T47D (cell line): Measurements from ENCODE around the gene CTNNA2.

Source experiments
- DNase-seq, 2 experiments: peaks; one replicate each; pipeline versions ENCODE4 v3.0.0 to v3.0.0-alpha.2; 2011 to 2012; ENCODE audit warnings: low read depth in 1 of 2, low spot score in 1 of 2
- JUND ChIP-seq: IDR thresholded peaks from 2 replicates; pipeline ENCODE4 v1.6.1; 2012; ENCODE audit warnings: low read depth
- in situ Hi-C: cut with HindIII; loops from 2 replicates; pipeline ENCODE4 v1.10.0; 2016; ENCODE audit warnings: low sequenced_read_pairs, low pct_unique_long_range_greater_than_20kb

CTNNA2 gene

DNA sequence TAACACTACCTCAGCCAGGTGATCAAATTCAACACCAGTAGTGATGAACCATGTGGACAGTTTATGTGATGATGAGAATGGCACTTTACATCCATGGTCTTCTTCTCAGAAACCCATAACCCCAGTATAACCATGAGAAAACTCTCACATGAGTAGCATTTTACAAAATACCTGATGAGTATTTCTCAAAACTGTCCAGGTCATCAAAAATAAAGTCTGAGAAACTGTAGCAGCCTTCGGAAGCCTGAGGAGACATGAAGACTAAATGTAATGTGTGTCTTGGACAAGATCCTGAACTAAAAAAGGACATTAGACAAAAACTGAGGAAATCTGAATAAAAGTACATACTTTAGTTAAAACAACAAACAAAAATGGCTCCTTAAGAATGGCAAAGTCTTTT lies 108.9 kb downstream of the CTNNA2 start:
- in situ Hi-C loops: no loop called here
- no peak for TF ChIP-seq JUND
- DNase-seq: no peak

DNA sequence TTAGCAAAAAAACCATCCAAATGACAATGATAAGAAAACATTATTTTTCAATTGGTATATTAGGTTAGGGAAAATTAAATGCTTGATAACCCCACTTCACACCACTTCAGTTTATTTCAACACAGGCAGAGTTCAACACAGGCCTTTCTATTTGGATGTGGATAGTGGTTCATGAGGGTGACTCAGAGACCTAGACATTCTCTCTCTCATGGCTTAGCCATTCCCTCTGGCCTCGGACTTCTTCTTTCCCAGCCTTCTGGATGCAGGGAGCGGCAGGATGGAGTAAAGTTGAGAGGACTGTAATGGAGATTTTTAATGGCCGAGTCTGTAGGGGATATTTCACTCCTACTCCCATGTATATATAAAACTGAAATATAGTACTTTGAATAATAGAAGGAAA lies 109.7 kb downstream of the CTNNA2 start:
- in situ Hi-C loops: no loop called here
- TF ChIP-seq JUND: no peak
- DNase-seq: no peak

DNA sequence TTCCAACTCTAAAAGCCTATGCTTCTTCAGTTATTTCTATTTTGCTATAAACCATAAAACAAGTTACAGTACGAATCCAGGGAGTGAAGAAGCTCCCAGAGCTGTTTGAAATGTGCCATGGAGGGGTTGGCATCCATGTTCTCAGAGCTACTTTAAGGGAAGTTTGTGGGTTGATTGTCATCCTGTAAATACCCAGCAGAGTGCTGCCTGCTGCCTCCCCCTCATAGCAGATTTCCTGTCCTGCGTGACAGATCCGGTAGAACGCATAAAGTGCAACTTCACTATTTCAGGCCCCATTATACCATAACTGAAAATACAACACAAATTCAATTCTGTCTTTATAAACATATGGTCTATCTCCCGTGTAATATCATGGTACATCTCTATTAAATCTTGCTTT lies 114.4 kb downstream of the CTNNA2 start:
- no peak for TF ChIP-seq JUND
- in situ Hi-C loops: no loop called here
- DNase-seq: no peak

DNA sequence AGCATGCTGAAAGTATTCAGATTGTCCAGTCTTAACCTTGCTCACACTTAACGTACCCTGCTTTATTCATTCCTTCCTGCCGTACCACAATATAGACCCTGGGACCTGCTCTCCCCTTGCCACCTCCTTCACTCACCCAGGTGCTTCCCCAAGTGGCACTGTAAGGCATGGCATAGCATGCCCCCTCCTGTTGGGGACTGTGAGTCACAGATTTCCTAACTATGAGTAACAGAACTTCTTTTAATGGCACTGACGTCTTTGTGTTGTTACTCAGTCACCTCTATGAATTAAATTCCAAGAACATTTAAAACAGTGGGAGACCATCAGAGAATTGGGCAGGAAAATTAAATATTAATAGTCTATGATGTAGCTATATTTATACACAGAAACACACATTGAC lies 117.2 kb downstream of the CTNNA2 start:
- TF ChIP-seq JUND: no peak
- in situ Hi-C loops: no loop called here
- DNase-seq: peak in 1 of 2 experiments; percentile 1

DNA sequence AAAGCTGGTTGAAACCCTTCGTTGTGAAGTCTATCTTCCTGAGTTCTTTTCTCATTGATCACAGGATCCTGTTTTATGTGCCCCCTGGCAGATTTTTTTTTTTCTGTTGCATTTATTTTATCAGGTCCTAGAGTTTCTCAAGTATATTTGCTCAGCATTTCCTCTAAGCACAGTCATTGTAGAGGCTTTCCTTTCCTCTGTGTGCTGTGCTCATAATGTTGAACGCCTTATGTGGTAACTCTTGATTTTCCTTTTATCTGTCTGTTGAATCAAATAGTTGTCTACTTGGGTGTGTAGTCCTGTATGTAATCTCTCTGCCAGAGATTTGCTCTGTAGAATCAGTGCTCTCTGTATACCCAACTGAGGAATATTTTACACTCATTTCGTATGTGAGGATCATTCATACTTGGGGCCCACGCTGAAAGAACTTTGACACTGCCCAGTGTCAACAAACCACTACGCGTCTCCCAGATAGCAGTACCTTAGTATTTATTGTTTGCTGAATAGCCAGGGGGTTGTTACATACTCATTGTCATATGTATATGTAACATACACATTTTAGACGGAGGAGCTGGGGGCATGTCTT lies 118.2 kb downstream of the CTNNA2 start:
- in situ Hi-C loops: no loop called here
- no peak for TF ChIP-seq JUND
- no peak for DNase-seq

DNA sequence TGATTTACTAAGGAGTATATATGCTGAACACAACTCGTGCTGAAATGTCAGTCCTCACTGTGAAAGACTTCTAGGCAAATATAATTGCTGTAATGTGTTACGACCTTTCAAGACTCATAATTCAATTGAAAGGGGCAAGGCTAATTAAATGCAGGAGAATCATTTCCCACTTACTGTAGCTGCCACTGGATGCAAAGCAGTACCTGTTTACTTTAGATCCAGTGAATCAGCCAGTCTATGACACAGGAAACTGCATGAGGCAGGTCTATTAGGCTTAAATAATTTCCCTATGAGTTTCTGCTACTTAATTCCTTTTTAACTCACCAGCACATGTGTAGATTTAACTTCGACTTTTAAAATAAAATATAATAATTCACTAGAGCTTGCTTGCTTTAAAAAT lies 125.6 kb downstream of the CTNNA2 start:
- in situ Hi-C loops: no loop called here
- TF ChIP-seq JUND: no peak
- DNase-seq: no peak

DNA sequence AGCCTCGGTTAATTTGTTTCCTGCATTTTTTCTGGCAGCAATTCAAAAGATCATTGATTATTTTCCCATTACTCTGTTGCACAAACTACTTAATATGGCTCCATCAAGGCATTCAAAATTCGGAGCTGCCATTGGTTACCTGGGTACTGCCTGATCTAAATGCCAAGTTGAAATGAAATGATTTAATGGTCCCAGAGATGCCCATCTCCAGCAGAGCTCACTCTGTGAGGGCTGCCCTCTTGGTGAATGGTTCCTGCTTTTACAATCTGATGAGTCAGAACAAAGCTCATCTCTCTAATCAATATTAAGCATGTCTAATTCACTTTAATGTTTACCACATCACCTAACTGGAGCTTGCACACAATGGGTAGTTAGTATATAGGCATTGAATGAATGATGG lies 126.1 kb downstream of the CTNNA2 start:
- in situ Hi-C loops: no loop called here
- no peak for DNase-seq
- TF ChIP-seq JUND: no peak

DNA sequence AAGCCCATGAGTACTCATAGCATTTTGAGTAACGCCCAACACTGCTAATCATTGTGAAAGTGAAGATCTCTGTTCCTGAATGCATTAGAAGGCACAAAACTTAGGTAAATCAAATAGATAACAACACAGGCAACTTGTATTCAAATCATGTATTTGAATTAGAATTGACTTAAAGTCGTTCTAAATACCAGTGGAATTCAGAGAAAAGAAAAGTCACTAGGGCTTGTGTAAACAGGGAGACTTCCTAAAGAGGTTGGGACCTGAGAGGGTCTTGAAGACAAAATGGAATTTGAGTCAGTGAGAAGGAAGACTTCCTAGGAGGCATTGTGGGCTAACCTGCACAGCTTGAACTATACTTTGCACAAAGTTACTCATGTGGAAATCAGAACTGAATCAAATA lies 127.2 kb downstream of the CTNNA2 start:
- in situ Hi-C loops: no loop called here
- no peak for DNase-seq
- no peak for TF ChIP-seq JUND

DNA sequence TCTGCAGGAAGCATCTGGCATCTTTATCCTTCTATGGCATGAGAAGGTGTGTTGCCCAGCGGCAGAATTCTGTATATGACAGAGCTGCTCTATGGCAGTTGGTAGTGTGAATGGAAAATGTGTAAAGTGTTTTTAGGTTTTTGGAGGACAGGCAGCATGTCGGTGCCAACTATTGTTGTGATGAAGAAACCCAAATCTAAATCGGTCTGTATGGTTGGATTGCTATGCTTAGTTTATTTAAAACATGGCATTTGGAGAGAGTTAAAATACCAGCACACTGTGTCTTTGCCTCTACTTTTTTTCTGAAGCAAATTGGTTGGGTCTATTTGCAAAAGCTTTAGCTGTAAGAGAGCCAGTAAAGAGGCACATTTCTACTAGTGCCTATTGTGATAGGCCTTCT lies 136.7 kb downstream of the CTNNA2 start:
- DNase-seq: no peak
- no peak for TF ChIP-seq JUND
- in situ Hi-C loops: no loop called here

DNA sequence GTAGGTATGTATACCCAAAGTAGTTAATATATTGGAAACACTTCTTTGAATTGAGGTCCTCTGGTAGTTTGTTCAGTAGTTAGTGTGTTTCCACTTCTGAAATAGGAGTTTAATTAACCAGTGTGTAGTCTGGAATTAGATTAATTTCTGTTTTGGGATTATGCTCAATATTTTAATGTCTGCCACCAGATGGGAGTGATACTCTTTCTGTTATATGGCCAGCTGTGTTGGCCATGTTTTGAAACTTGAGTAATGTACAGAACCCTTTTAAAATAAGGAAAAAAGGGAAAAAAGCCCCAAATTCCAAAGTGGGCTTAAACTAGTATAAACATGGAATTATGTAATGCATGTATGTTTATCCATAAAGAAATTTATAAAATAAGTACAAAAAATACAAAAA lies 147.7 kb downstream of the CTNNA2 start:
- in situ Hi-C loops: no loop called here
- no peak for TF ChIP-seq JUND
- DNase-seq: no peak

DNA sequence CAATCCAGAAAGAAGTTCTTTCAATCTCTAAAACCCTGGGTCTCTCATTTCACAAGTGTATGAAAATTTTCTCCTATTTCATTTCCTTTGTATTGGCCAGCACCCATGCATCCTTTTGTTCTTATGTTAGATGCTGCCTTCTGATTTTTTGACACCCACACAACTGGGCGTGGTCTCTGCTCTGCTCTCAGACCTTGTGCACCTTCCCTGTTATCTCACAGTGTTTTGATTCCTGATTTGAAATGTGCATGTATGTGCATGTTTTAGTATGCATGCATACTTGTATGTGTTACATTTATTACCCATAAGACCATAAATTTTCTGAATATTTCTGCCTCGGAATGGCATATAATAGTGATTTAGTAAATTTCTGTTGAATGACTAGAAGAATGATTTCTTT lies 152.2 kb downstream of the CTNNA2 start:
- no peak for DNase-seq
- no peak for TF ChIP-seq JUND
- in situ Hi-C loops: no loop called here

DNA sequence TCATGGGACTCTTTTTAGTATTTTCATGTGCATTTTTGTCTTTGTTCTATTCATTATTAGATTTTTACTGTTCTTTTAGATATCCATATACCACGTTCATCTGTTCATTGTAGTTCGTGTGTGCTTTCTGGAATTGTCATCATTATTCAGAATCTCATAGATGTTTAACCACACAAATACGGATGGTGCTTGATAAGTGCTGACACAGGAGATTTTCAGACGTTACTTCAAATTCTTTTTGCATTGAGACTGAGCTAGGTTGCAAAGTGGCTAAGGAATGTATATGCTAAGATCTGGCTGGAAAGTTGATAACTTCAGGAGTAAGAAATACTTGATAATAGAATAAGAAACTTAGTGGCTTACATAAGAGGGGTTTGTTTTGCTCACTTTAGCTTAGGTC lies 153.6 kb downstream of the CTNNA2 start:
- DNase-seq: no peak
- no peak for TF ChIP-seq JUND
- in situ Hi-C loops: no loop called here

DNA sequence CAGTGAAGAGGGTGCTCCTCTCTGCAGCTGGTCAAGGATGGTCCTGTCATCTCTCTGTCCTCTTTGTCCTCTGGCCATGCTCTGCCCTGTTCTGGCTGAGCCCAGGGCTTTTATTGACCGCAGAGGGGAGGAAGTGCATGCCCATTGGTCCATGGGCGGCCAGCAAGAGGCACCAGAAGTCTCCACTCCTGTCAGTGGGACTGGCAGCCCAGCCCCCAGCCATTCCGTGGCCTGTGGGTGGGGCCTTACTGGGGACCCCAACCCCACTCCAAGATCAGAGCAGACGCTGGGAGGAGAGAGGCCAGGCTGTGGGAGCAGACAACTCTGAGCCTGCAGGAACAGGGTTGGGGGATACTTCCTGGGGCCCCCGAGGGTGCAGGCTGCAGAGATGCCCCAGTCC lies 156.9 kb downstream of the CTNNA2 start:
- TF ChIP-seq JUND: no peak
- in situ Hi-C loops: no loop called here
- DNase-seq: no peak

DNA sequence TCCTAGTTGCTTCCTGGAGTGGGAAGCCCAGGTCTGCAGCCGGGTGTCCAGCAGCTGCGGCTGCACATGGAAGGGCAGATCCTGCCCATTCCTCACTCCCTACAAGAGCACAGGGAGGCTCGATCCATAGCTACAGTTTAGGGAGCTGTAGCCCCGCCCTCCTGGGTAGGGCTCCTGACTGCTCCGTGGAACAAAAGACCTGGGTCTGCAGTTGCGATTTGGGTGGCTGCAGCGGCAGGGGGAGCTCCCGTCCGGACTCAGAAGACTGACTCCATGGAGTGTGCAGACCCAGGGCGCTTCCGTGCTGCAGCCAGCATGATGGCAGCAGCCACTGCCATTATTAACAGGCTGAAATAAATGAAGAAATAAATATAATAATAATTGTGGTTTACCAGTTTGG lies 157.3 kb downstream of the CTNNA2 start:
- TF ChIP-seq JUND: no peak
- in situ Hi-C loops: no loop called here
- peak in 1 of 2 experiments; percentile 55 for DNase-seq
